Keratinocyte (primary cell): Measurements from ENCODE around the gene SAG.

Source experiments
- CTCF ChIP-seq, 3 experiments: IDR thresholded peaks in 1 of 3; conservative IDR thresholded peaks in 1 of 3; optimal IDR thresholded peaks in 1 of 3; 2 replicates in 2 of 3; 3 replicates in 1 of 3; pipeline versions ENCODE3 to v1.5.1; 2011; ENCODE audit warnings: low read length in 3 of 3, mild to moderate bottlenecking in 3 of 3, moderate library complexity in 2 of 3, control low read depth in 1 of 3, inconsistent platforms in 1 of 3; ENCODE audit not compliant: insufficient read depth in 2 of 3; ENCODE audit errors: extremely low read depth in 1 of 3
- EZH2 ChIP-seq: IDR thresholded peaks from one replicate; pipeline ENCODE4 v1.6.1; 2012; ENCODE audit warnings: inconsistent platforms, mild to moderate bottlenecking, low read length, moderate library complexity

- TF ChIP-seq EZH2, result no peak
- no peak for TF ChIP-seq CTCF (optimal IDR thresholded peaks at IDR 0.05 in 1 of 3, IDR thresholded peaks at IDR 0.05 in 1 of 3, conservative IDR thresholded peaks at IDR 0.05 in 1 of 3; ENCODE audit: extremely low read depth in 1 of 3, insufficient read depth in 2 of 3, low read length in 3 of 3)
Observed at GRCh38 chr2:233264667-233265066, 42.9 kb upstream of the SAG start.
